Brain pericyte (primary cell): ENCODE measurements around the gene ZBTB49.

Experiments used
- DNase-seq: peaks from one replicate; pipeline ENCODE4 v3.0.0-alpha.2; 2012; ENCODE audit warnings: low read depth, low spot score

Gene ZBTB49

GRCh38 chr4:4277531-4277930 lies 12.5 kb upstream of the ZBTB49 start:
- DNase-seq: no peak

- no peak for DNase-seq
These were observed 8.3 kb upstream of the ZBTB49 start for GRCh38 chr4:4281787-4282186.

DNA sequence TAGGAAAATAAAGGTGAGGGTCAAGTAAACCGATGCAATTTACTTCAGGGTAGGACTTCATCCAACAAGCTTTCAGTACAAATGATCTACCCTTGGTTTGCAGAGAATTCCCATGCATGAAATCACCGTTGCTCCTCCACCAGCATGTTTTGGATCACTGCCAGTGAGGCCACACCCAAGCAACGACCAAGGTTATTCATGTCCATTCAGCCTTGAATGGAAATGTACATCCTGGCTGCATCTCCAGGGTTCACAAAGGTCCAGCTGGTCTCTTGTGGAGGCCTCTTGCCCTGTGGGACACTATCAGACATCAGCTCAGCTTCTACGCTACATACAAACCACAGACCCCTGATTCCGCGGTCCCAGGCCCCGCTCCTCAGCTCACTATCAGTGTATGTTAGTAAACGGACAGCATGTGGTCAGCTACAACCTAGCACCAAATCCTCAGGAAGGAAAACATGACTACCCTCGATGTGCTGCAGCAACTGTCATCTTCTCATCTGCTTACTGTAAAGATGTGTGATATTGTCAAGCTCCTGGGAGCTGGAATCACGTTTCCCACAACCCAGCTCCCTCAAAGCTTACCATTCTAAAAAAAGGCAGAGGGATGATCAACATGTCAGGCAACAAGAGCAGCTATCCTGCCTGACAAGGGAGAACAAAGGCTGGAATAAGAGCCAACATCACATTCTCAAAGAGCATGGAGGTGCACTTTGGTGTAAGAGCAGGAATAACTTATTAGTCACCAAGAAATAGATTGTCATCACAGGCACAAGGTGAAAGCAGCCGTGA lies 5.0 kb upstream of the ZBTB49 start:
- DNase-seq: no peak

DNA sequence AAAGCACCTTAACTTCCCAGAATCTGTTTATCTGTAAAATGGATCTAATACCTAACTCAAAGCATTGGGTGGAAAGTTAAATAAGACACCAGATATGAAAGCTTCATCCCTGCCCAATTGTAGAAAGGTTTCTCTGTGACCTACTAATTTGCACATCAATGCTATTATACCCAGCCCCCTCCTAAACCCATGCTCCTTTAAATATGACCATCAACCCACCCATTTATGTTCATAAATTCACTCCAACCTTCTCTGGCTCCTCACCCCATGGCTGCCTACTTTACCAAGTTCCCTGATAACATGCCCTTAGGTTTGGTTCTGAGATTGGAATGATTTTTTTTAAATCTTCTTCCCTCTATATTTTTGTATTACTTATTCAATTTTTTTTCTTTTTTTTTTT lies 2.0 kb upstream of the ZBTB49 start:
- DNase-seq: no peak

DNA sequence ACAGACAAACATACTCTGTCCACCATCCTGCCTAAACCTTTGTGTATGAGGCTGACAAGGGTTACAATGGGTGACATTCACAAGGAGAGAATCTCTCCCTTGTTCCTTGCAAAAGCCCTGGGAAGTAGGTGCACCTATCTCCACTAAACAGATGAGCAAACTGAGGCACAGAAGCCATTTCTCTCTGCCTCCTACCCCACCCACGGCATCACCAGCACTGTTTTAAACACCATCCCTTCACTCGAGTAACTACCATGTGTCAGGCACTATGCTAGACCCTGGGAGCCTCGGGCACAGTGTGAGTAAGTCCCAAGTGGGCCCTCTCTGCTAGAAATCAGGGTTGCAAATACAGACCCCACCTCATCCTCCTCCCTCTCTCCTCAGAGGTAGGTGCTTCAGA lies 996 bp upstream of the ZBTB49 start:
- DNase-seq: no peak

DNA sequence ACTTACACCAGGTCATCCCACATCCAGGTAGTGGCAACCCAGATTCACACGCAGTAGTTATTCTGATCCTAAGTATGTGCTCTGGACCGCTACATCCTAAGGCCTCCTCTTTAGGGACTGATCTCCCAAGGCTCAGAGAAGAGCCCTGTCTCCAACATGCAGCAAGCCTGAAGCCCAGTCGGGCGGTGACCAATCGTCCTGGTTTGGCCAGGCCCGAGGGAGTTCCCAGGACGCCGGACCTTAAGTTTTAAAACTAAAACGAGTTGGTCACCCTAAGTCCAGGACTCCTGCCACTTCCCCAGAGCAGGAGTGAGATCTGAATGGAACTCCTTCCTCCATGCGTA lies 482 bp upstream of the ZBTB49 start:
- DNase-seq: no peak

- no peak for DNase-seq
These were observed 3.2 kb downstream of the ZBTB49 start for GRCh38 chr4:4293279-4293678.

GRCh38 chr4:4296283-4296846 lies 6.3 kb downstream of the ZBTB49 start:
- no peak for DNase-seq

GRCh38 chr4:4299006-4299405 lies 9.0 kb downstream of the ZBTB49 start:
- no peak for DNase-seq

DNA sequence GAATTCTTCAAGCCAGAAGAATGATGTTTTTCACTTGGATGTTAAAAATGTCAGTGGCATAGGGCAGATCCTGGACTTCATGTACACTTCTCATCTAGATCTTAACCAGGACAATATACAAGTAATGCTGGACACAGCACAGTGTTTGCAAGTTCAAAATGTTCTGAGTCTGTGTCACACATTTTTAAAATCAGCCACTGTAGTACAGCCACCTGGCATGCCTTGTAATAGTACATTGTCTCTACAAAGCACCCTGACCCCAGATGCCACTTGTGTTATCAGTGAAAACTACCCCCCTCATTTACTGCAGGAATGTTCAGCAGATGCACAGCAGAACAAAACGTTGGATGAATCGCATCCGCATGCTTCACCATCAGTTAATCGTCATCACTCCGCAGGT lies 11.9 kb downstream of the ZBTB49 start:
- no peak for DNase-seq

DNA sequence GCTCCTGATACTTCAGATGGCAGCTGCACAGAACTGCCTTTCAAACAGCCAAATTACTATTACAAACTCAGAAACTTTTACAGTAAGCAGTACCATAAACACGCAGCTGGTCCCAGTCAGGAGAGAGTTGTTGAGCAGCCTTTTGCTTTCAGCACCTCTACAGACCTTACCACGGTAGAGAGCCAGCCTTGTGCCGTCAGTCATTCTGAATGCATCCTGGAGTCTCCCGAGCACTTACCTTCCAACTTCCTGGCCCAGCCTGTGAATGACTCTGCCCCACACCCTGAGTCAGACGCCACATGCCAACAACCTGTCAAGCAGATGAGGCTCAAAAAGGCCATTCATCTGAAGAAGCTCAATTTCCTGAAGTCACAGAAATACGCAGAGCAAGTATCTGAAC lies 12.4 kb downstream of the ZBTB49 start:
- no peak for DNase-seq

- no peak for DNase-seq
These were observed 16.9 kb downstream of the ZBTB49 start for GRCh38 chr4:4306920-4307319.

- no peak for DNase-seq
These were observed 18.9 kb downstream of the ZBTB49 start for GRCh38 chr4:4308800-4309441.

DNA sequence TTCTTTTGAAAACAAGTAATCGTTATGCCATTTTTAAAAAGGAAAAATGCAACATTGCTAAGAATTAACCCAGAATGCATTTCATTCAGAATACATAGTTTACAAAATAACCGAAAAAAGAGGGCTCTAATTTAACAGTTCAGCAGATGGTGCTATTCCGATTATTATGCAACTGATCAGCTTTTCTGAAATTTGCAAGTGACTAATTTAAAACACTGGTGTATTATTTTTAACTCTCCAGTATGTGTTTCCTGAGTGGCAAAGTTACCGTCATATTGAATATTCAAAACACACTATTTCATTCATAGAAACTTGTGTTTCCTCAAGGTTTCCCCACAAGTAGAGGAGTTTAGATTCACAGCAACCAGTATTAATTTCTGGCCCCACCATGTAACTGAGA lies 21.1 kb downstream of the ZBTB49 start:
- DNase-seq: no peak

DNA sequence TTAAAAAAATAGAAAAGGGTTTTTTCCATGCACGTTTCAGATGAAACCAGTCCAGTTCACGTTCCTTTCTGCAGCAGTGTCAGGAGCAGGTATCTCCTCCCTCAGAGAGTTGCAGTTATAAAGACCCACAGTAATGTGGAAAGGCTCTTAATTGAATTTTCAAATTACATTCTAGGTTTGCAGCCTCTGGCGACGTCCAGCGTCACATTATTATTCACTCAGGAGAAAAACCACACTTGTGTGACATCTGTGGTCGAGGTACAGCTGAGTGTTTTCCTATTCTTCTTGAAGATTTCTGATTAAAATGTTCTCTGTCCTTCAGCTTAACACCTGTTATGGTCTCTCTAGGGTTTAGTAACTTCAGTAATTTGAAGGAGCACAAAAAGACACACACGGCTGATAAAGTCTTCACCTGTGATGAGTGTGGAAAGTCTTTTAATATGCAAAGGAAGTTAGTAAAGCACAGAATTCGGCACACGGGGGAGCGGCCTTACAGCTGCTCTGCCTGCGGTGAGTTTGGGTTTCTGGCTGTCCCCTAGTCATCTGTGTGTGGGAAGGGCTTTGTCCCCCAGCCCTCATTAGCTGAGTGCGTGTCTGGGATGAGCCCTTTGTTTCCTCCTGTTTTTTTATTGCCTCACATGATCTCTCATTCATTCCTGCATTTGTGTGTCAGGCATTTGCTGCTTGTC lies 25.6 kb downstream of the ZBTB49 start:
- no peak for DNase-seq

DNA sequence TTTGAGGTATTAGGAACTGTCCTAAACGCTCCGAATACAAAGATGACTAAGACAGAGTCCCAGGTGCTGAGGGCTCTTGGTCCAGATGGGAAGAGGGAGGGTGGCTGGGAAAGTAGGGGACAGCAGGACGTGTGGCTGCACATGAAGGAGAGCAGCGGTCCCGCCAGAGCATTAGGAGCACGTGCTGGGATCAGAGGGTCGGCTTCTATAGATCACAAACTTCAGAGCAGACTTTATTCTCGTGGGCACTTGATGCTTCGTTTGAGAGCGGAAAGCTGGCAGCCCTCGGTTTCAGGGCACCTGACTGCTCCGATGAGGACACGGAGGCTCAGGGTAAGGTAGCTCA lies 26.1 kb downstream of the ZBTB49 start:
- DNase-seq: no peak

GRCh38 chr4:4317496-4318232 lies 27.6 kb downstream of the ZBTB49 start:
- DNase-seq: no peak

DNA sequence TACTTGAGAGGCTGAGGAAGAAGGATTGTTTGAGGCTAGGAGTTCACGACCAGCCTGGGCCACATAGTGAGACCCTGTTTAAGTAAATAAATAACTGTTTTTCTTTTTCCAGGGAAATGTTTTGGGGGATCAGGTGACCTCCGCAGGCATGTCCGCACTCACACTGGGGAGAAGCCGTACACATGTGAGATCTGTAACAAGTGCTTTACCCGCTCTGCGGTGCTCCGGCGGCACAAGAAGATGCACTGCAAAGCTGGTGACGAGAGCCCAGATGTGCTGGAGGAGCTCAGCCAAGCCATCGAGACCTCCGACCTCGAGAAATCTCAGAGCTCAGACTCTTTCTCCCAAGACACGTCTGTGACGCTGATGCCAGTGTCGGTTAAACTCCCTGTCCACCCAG lies 30.5 kb downstream of the ZBTB49 start:
- no peak for DNase-seq

DNA sequence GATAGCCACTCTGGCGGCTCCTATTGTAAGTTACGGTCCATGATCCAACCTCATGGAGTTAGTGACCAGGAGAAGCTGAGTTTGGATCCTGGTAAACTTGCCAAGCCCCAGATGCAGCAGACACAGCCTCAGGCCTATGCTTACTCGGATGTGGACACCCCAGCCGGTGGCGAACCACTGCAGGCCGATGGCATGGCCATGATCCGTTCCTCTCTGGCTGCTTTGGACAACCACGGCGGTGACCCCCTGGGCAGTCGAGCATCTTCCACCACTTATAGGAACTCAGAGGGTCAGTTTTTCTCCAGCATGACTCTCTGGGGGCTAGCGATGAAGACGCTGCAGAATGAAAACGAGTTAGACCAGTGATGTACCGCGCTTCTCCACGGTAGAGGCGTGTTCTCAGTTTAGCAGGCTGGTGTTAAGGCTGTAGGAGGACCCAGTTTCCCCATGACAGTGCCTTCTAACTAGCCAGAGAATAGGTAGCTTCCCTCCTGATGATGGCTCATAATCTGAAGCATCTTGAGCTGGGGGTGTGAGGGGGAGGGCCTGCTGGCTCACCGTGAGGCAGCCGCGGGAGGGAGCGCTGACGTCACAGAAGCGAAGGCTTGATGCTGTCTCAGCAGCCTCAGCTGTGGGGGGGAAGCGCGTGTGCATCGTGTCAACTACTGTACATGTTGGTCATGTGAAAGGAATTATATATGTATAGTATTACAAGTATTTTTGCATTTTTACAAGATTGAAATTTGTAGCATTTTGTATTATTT lies 31.1 kb downstream of the ZBTB49 start:
- no peak for DNase-seq

DNA sequence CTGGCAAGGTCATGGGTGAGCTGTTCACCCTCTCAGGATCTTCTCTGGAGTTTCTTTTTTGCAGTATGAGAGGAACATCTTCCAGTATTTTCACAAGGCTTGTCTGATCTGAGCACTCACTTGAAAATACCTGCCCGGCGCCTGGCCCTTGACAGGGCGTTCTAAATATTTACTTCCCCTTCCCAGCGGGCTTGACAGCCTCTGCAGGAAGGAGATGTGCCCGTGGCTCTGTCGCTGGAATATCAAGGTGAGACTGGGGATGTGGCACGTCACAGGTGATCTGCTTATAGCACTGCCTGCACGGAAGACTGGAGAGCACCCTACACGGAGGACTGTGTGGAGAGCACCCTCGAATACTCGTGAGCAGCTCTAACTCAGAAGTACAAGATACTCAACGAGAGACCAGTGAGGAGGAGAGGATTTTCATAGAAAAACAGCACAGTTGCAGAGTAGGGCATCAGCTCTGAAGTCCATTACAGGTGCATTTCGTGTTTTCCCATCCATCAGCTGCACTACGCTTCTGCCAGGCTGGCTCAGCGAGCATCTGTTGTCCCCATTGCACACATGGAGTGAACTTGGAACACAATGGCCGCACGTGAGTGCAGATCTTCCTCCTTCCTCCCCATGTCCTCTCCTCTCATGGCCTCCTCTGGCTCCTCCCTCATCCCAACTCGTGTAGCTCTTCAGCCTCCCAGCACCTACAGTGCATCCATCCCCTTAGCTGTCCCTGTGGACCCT lies 32.1 kb downstream of the ZBTB49 start:
- DNase-seq: no peak
